Neural progenitor cell (in vitro differentiated cells): ENCODE measurements around the gene H2BK1.

Experiments
- EZH2phosphoT487 ChIP-seq: fragments of 200-600 bp; sonication (generic); IDR thresholded peaks from 2 replicates; pipeline ENCODE4 v1.6.1; 2017; ENCODE audit warnings: antibody characterized with exemption
- TF ChIP-seq, protein P1 (sequence below): fragments of 200-600 bp; sonication (generic); IDR thresholded peaks from 2 replicates; pipeline ENCODE4 v1.5.1; 2017; ENCODE audit warnings: antibody characterized with exemption, mild to moderate bottlenecking

DNA sequence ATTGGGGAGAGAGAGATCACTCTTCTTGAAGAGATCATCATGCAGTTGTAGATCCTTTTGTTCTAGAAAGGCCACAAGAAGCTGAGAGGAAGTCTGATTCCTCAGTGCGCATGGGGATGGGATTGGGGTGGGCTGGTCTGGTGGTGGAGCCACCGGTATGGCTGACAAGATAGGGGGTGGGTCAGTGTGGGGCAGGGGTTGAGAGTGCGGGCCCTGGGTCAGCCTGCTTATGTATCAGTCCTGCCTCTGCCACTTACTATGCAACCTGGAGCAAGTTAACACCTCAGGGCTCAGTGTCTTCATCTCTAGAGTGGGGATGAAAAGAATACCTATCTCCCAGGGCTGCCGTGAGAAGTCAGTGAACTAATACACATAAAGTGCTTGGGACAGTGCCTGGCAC lies 30.2 kb upstream of the H2BK1 start:
- no peak for TF ChIP-seq EZH2phosphoT487
- TF ChIP-seq, protein P1, sequence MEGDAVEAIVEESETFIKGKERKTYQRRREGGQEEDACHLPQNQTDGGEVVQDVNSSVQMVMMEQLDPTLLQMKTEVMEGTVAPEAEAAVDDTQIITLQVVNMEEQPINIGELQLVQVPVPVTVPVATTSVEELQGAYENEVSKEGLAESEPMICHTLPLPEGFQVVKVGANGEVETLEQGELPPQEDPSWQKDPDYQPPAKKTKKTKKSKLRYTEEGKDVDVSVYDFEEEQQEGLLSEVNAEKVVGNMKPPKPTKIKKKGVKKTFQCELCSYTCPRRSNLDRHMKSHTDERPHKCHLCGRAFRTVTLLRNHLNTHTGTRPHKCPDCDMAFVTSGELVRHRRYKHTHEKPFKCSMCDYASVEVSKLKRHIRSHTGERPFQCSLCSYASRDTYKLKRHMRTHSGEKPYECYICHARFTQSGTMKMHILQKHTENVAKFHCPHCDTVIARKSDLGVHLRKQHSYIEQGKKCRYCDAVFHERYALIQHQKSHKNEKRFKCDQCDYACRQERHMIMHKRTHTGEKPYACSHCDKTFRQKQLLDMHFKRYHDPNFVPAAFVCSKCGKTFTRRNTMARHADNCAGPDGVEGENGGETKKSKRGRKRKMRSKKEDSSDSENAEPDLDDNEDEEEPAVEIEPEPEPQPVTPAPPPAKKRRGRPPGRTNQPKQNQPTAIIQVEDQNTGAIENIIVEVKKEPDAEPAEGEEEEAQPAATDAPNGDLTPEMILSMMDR, result no peak
